ENCODE results near the gene PGD.

DNA sequence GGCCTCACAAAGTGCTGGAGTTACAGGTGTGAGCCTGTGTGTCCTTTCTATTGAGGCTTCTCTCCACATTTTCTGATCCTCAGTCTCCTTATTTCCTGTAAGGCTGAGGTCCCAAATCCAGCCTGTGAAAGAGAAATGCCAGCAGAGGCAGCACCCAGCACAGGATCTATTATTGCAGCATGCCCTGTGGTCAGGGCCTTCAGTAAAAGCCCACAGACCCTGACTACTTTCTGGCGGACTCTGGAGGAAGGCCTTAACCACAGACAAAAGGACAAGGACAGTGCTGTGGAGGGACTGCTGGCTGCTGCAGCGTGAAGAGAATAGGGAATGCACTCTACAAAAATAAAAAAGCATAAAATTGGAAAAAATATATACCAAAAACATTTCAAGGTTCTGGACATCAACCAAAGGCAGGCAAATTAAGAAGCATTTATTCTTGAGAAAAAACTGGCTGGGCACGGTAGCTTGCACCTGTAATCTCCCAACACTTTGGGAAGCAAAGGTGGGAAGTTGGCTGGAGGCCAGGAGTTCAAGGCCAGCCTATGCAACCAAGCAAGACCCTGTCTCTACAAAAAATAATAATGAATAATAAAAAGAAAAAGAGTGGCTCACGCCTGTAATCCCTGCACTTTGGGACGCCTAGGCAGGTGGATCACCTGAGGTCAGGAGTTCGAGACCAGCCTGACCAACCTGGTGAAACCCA lies 9.4 kb upstream of the PGD start:
- TF ChIP-seq NFIC (IDR thresholded peaks at IDR 0.05) (no peak), RAD21 (IDR thresholded peaks at IDR 0.05; ENCODE audit: low read depth) (no peak), ZBTB7A (IDR thresholded peaks at IDR 0.05; ENCODE audit: low read depth) (no peak), EGR1 (IDR thresholded peaks at IDR 0.05) (no peak), YY1 (IDR thresholded peaks at IDR 0.05; ENCODE audit: low read depth) (no peak), TAF1 (IDR thresholded peaks at IDR 0.05; ENCODE audit: low read depth) (no peak), FOXM1 (IDR thresholded peaks at IDR 0.05; ENCODE audit: borderline replicate concordance, low read depth) (no peak)
- TF ChIP-seq, protein P1, sequence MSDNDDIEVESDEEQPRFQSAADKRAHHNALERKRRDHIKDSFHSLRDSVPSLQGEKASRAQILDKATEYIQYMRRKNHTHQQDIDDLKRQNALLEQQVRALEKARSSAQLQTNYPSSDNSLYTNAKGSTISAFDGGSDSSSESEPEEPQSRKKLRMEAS (IDR thresholded peaks at IDR 0.05): no peak
- TF ChIP-seq, protein P2, sequence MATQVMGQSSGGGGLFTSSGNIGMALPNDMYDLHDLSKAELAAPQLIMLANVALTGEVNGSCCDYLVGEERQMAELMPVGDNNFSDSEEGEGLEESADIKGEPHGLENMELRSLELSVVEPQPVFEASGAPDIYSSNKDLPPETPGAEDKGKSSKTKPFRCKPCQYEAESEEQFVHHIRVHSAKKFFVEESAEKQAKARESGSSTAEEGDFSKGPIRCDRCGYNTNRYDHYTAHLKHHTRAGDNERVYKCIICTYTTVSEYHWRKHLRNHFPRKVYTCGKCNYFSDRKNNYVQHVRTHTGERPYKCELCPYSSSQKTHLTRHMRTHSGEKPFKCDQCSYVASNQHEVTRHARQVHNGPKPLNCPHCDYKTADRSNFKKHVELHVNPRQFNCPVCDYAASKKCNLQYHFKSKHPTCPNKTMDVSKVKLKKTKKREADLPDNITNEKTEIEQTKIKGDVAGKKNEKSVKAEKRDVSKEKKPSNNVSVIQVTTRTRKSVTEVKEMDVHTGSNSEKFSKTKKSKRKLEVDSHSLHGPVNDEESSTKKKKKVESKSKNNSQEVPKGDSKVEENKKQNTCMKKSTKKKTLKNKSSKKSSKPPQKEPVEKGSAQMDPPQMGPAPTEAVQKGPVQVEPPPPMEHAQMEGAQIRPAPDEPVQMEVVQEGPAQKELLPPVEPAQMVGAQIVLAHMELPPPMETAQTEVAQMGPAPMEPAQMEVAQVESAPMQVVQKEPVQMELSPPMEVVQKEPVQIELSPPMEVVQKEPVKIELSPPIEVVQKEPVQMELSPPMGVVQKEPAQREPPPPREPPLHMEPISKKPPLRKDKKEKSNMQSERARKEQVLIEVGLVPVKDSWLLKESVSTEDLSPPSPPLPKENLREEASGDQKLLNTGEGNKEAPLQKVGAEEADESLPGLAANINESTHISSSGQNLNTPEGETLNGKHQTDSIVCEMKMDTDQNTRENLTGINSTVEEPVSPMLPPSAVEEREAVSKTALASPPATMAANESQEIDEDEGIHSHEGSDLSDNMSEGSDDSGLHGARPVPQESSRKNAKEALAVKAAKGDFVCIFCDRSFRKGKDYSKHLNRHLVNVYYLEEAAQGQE (IDR thresholded peaks at IDR 0.05; ENCODE audit: low read depth): no peak
- TF ChIP-seq, protein P3, sequence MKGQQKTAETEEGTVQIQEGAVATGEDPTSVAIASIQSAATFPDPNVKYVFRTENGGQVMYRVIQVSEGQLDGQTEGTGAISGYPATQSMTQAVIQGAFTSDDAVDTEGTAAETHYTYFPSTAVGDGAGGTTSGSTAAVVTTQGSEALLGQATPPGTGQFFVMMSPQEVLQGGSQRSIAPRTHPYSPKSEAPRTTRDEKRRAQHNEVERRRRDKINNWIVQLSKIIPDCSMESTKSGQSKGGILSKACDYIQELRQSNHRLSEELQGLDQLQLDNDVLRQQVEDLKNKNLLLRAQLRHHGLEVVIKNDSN (IDR thresholded peaks at IDR 0.05): no peak
